GM19023 (cell line): ENCODE results near the gene PIH1D1.
A peak's percentile ranks its signal among the peaks of the same experiment; 100 is the strongest.
"Not testable (repeated sequence)": the region's sequence is repeated elsewhere in the genome, so short reads cannot be mapped to it uniquely, and the experiment has no call there.

Source experiments
- ATAC-seq: cut with Tn5 transposase; IDR thresholded peaks from one replicate; pipeline ENCODE4 v1.9.1; 2021; ENCODE audit warnings: mild to moderate bottlenecking, moderate library complexity; ENCODE audit not compliant: unreplicated experiment

PIH1D1 gene

GRCh38 chr19:49481020-49481683 lies 29.5 kb upstream of the PIH1D1 start:
- ATAC-seq, result no peak

GRCh38 chr19:49479975-49480628 lies 28.5 kb upstream of the PIH1D1 start:
- ATAC-seq, result no peak

- no peak for ATAC-seq
Observed at GRCh38 chr19:49475995-49476880, 24.6 kb upstream of the PIH1D1 start.

- no peak for ATAC-seq
Observed at GRCh38 chr19:49475191-49475917, 23.7 kb upstream of the PIH1D1 start.

GRCh38 chr19:49474542-49474924 lies 22.9 kb upstream of the PIH1D1 start:
- ATAC-seq, result no peak

- ATAC-seq, result peak; percentile 54
Observed at GRCh38 chr19:49473868-49474541, 22.4 kb upstream of the PIH1D1 start, which contains the start of gene FLT3LG. Gene FLT3LG (plus strand): TSS chr19:49474215. CDS start chr19:49474640, 425 bp downstream.

- not testable (repeated sequence) for ATAC-seq
Observed at GRCh38 chr19:49473501-49473867, 21.9 kb upstream of the PIH1D1 start.

- ATAC-seq, result no peak
Observed at GRCh38 chr19:49472936-49473335, 21.3 kb upstream of the PIH1D1 start.

- ATAC-seq, result no peak
Observed at GRCh38 chr19:49470615-49470978, 19.0 kb upstream of the PIH1D1 start.

GRCh38 chr19:49469828-49470614 lies 18.4 kb upstream of the PIH1D1 start:
- ATAC-seq, result peak; percentile 61

- ATAC-seq, result peak; percentile 47
Observed at GRCh38 chr19:49468746-49469447, 17.3 kb upstream of the PIH1D1 start.

- ATAC-seq, result no peak
Observed at GRCh38 chr19:49468199-49468598, 16.6 kb upstream of the PIH1D1 start.

GRCh38 chr19:49465371-49465770 lies 13.8 kb upstream of the PIH1D1 start:
- no peak for ATAC-seq

- ATAC-seq, result no peak
Observed at GRCh38 chr19:49463960-49464740, 12.5 kb upstream of the PIH1D1 start.

- no peak for ATAC-seq
Observed at GRCh38 chr19:49462492-49462891, 10.9 kb upstream of the PIH1D1 start.

GRCh38 chr19:49461656-49462055 lies 10.0 kb upstream of the PIH1D1 start:
- no peak for ATAC-seq

- ATAC-seq, result not testable (repeated sequence)
Observed at GRCh38 chr19:49461130-49461529, 9.5 kb upstream of the PIH1D1 start.

- ATAC-seq, result no peak
Observed at GRCh38 chr19:49459388-49459787, 7.8 kb upstream of the PIH1D1 start.
